Activated CD8-positive, alpha-beta memory T cell treated with anti-CD3 and anti-CD28 coated beads, Interleukin-2, amount 50 U/mL, for 1 hour (primary cell): ENCODE data around the gene THBS2.
"Not testable (repeated sequence)": the region's sequence is repeated elsewhere in the genome, so short reads cannot be mapped to it uniquely, and the experiment has no call there.

Experiments
- DNase-seq: peaks from one replicate; pipeline ENCODE4 v3.0.0-alpha.2; 2020; ENCODE audit errors: extremely low read depth

Gene THBS2

DNA sequence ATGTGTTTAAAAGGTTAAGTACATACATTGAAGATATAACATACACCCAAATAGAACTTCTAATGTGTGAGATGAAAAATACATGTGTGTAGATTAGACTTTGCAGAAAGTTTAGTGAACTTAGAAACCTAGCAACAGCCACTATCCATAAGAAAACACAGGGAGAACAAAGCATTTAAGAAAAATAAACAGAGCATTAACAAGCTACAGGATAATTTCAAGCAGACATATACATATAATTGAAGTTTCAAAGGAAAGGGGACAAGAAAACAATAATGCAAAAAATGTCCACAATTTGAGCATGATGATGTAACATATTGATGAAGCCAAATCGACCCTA, 18.2 kb upstream of the THBS2 start:
- DNase-seq, result no peak

DNA sequence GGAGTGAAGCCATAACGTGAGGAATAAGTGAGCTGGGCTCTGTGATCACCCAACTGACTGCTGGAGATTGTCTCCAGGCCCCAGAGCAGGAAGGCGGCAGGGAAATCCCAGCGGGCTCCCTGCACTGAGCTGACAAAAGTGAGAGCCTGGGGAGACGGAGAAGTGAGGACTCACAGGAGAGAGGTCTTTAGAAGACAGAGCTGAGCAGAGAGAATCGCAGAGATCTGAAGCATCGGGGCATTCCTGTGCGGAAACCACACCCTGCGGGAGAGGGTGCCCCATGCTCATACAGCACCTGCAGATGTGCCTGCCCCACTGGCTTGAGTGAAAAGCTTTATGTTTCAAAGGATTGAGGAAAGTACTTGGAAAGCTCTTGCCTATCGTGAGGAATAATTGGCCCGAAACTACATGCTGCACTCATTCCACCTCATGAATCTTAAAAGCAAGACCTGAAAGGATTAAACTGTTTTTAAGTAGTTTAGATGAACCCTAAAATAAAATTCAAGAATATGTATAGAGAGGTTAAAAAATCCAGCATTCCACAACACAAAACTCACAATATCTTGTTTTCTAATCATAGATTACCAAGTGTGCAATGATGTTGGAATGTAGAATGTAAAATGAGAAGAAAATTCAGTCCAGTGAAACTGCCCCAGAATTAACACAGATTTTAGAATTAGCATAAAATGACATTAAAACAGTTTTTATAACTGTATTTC, 17.7 kb upstream of the THBS2 start:
- no peak for DNase-seq

DNA sequence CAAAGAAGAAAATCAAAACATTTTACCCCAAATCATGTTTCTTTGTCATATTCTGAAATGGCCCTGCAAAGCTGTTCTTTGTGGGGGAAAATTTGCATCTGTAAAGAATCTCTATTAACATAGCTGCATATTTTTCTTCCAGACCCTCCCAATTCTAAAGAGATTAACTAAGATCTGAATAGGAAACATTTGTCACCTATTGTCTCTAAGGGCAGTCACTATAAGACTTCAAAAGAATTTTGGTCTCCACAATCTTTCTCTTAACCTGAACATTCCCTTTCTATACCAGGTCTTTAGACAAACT, 16.4 kb upstream of the THBS2 start:
- not testable (repeated sequence) for DNase-seq

DNA sequence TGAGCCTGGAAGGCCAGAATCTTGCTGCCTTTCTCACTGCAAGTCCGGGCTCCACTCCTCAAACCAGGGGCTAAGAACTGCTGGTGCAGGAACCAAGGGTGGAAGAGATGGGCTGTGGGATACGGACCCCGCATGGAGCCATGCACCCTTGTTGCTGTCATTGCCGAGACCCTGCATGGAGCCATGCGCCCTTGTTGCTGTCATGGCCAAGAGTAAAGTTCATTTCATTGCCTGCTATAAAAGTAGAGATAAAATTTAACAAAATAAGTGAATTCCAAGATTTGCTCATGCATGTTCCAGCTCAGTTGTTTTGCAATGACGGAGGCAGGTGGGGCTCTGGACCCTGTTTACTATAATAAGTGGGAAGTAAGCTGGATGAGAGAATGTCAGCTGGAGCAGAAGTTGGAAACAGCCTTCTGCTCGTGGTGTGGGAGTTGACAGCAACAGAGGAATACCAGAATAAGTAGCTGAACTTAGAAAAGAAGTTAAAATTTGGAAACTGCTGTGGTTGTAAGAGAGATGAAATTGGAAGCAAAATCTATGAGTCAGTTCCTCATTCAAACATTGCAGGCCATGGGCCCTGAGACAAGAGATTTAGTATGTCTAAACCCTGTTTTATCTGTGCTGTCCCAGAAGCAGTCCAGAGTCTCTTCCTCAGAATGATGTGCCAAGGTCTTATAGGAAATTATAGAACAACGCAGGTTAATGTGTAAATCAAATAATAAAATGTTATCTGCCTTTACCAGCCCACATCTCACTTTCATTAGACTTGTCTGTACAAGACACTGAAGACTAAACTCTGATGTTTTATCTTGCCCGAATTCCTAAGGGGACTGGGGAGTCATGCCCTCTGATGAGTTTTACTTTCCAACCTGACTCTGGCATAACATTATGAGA, 15.8 kb upstream of the THBS2 start:
- DNase-seq, result no peak

DNA sequence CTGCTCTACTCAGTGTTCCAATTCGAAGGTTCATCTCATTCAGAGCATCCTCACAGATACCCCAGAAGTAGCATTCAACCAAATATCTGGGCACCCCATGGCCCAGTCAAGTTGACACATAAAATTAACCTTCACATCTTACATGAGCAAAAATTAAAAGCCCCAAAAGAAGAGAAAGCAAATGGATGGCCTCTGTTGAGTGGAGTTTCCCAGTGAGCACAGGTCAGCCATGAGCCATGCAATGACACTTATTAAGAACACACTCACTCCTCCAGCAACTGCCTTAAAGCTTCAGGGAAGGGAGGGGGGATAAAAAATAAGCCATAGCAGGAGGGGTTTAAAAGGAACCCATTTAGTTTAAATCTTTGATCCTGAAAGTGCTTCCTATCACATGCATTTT, 14.6 kb upstream of the THBS2 start:
- DNase-seq, result no peak

DNA sequence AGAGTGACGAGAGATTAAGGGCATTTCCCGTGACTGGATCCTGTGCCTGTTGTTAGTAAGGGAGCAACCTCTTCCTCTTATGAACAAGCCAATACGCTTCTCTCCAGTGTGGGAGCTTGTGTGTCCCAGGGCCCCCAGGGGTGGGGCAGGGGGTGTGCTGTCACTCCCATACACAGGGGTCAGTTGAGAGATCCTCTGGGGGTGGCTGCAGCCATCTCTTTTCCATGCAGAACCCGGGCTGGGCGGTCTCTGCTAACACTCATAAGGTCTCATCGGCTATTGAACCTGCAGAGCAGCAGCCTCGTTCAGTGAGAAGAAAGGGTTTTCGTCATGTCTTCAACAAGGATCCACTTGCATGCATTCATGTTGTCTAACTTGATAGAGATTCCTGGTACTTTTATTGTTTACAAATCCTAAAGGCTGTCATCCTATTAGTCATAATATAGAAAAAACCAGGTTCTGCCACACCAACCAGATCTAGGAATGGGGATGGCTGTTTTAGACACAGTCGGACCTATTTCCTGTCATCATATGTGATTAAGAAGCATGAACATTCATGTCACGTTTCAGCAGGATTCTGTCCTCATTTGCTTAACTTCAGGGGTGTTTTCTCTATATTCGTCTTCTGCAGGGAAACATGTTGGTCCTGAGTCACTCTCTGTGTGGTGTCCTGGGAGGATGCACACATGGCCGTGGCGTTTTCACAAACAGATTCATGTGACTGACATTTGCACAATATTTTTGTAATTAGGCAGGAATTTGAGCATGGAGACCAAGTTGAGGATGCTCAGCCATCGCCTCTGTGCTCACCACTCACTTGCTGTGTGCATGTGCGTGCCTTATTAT, 13.3 kb upstream of the THBS2 start:
- no peak for DNase-seq

DNA sequence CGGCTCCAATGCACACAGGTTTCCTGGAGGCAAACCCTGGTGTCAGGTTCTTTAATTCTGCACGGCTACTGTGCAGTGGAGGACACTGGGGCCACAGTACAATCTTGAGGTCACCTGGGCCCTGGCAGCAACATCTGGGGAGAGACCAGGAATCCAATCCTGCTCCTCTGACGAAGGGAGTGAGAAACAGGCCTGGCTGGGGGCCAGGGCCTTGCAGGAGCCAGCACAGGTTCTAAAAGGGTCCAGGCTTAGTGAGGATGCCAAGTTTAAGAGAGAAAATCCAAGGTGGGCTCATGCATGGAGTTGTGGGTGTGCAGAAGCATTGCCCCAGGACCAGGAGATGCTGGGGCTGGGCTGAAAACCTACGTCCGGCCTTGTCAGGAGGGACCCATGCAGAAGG, 12.6 kb upstream of the THBS2 start:
- no peak for DNase-seq

DNA sequence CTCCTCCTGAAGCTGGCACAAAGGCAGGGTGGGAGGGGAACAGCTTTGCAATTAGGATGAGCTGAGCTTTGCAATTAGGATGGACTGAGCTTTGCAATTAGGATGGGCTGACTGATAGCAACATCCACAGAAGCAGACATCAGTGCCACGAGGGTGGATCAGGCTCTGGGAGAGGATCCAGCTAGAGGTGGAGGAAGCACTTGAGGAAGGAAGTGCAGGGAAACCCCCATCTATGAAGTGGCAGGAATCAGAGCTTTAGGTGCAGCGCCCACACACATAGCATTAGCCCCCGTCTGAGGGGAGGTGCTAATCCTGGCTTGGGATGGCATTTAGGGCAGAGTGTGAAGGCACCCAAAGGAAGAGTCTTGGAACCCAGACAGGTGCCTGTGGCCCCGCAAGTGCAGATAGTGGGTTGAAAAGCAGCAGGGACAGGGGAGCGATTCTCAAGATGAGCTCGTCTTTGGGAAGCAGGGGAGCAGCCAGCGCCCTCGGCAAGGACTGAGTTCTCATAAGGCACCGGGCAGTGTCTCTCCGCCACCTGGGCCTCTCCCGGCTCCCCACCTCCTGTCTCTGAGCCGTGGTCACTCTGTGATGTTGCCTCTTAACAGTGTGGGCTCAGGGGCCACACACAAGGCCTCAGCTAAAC, 12.0 kb upstream of the THBS2 start:
- DNase-seq, result no peak

DNA sequence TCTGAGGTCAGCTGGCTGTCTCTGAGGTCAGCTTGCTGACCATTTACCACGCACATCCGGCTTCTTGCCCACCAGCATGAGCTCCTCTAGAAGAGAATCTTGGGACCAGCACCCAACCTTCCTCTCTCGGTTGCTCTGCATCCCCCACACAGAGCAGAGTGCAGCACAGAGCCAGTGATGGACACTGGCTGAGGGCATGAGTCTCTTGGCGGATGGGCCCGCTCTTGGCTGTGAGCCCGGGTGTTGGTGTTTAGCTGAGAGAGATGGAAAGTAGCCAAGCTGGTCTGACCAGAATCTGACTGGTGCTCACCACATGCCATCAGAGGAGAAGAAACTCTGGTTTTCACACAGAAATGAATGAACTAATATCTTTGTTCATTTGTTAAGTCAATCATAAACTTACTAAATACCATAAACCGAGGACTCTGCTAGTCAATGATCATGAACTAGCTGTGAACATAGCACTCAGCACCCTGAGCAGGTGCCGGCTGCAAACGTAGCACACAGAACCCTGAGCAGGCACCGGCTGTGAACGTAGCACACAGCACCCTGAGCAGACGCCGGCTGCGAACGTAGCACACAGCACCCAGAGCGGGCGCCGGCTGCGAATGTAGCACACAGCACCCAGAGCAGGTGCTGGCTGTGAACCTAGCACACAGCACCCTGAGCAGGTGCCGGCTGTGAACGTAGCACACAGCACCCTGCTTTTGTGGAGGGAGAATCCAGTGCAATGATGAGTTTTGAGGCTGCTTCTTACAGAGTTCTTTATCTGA, 10.4 kb upstream of the THBS2 start:
- DNase-seq, result no peak

DNA sequence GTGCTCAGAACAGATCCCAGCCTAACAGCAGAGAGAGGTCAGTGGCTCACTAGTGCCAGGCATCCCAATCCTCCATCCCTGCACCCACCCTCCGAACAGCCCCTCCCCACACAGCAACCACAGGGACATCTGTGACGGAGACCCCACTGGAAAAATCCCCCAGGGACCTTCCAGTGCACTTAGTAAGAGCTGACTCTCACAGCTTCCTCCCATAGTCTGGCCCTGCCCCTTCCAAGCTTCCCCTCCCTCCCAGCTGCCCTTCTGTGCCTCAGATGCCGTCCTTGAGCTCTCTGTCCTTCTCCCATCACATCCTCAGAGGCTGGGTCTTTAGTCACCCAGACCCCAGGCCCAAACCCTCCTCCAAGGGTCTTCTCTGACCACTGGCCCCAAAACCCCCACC, 9.7 kb upstream of the THBS2 start:
- no peak for DNase-seq

DNA sequence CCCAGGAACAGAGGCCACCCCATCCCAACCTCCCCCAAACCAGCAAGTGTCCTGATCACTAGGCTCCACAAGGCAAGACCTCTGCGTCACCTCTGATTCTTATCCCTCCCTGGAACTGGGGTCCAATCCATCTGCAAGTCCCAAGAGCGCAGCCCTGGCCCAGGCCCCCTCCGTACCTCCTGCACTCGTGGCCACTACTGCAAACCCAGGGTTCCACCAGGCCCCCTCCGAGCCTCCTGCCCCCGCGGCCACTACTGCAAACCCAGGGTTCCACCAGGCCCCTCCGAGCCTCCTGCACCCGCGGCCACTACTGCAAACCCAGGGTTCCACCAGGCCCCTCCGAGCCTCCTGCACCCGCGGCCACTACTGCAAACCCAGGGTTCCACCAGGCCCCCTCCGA, 9.0 kb upstream of the THBS2 start:
- not testable (repeated sequence) for DNase-seq

DNA sequence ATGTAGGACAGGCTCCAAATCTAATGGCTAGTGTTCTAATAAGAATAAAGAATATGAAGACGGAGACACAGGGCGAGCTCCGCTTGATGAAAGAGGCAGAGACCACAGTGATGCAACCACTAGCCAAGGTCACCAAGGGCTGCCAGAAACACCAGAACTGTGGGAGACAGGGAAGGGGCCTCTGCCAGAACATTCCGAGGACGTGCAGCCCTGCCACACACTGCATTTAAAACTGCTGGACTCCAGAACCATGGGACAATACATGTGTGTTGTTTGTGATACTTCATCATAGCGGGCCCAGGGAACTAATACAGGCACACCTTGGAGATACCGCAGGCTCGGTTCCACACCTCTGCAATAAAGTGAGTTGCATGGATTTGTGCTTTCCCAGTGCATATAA, 2.9 kb upstream of the THBS2 start:
- DNase-seq, result no peak

DNA sequence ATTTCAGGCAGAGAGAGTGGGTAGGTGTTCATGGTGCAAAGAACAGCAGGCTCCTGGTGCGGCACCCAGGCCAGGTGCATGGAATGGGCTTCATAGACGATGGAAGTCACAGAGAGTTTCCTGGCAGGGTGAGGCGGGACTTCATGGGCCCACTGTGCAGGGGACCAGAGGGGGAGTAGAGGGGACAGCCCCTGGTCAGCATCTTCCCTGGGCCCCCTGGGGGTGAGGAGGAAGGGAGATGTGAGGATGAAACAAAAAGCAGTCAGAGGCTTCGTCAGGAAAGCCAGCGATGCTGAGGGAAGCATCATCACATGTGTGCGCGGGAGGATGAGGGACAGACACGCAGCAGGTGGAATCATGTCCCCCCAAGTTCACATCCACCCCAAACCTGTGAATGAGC, 2.4 kb upstream of the THBS2 start:
- no peak for DNase-seq

DNA sequence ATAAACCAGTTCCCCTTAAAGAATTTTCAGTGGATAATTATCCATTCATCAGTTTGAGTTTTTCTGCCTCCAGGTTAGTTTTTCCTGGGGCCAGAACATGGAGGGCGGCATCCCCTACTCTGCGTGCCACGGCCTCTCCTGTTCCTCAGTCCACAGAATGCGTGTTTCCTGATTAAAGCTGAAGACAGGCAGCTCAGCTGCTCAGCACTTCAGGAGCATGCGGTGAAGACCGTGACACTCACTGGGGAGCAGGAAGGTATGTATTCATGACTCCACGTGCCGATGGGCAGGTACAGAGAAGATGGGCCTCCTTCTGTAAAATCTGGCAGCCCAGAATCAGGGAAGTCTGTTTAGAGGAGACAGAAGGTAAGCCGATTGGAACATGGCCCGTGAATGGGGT, 2.0 kb upstream of the THBS2 start:
- no peak for DNase-seq

DNA sequence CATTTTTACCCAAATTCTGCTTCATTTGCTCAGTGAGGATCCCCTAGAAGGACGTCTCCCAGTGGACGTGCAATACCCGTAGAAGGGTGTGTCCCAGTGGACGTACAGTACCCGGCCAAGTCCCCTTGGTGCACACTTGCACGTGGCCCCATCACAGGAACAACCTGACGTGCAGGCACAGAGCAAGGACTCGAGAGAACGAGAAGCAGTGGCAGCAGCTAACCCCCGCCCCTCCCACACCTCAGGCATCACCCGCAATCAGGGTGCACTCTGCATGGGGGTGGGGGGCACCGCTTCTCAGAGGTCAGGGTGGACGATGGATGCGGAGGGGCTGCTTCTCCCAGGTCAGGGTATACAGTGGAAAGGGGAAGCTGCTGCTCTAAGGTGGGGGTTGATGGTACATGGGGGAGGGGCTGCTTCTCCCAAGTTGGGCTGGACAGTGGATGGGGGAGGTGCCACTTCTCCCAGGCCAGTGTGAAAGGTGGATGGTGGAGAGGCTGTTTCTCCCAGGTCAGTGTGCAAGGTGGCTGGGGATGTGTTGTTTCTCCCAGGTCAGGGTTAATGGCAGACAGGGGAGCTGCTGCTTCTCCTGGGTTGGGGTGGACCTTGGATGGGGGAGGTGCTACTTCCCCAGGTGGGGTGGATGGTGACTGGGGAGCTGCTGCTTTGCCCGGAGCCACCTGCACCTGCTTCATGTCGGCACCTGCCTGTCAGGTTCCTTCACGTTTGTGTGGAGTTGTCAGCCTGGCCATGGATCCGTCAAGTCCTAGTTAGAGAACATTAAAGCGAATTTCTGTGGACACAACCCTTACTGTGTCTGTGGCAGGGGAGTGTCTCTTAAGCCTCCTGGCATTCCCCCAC, 1.0 kb upstream of the THBS2 start:
- no peak for DNase-seq

DNA sequence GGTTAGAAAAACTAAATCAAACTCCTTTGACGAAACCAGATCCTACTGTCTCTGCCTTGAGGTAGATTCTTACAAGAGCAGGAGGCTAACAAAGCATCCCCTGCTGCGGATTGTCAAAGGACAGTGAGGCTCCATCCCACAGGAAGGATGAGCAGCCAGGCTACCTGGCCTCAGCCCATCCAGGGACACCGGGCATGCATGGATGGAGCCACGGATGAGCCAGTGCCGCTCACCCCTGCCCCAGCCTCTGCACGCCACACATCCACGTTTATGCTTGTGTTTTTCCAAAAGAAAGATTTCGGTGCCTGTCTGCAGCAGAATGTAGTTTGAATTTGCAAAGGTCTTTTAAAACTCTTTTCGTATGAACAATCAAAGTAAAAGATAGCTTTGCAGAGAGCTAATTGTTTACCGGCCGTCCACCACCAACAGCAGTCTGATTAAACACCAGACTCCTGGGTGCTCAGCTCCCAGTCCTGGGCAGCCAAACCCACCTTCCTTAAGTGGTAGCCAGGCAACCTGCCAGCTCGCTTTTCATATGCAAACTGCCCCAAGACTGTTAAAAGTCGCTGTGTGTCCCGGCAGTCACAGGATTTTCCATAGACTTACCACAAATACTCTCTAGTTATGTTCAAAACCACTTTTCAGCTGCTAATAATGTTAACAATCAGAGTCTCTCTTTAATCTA, 999 bp downstream of the THBS2 start:
- no peak for DNase-seq

DNA sequence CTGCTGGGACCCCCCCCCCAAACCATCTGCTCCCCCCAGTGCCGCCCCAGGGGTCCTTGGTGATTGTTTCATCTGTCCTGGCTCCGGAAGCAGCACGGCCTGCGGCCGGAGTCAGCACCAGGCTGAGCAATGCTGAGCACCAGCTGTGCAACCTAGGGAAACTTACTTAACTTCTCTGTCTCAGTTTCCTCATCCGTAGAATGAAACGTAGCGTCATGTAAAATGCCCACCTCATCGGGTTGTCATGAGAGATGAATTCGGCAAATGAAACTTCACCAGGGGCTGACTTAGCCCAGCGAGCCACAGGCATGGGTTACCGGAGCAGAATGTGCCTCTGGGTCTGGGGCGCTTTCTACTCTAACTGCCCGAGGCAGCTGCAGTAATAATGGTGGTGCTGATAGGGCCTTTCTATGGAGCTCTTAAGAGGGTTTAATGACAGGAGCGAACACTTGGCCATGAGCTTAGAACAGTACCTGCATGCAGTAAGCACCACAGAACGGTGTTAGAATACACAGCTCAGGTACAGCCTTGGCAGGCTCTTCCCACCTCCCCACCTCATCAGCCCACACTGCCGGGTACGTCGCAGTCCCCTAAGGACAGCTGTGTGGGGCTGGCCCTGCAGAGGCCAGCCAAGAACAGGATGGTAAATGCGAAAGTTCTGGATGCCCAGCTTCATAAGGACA, 1.7 kb downstream of the THBS2 start:
- no peak for DNase-seq

DNA sequence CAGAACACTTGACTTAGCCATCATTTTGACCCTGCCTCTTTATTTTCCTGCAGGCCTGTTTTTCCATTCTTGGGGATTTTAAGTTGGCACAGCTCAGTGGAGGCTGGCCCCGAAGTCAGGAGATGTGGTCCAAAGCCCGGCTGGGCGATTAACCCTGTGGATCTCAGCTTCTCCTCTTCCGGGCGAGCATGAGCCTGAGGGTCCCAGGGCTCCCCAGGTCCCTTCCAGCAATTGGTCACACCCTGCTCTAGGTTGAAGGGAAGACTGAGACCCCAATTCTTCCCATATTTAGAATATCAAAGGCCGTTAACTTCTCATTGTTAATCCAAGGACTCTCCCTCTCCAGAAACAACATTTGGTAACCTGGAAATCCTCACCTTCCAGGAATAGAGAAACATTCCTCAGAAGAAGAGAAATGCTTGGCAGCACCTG, 2.3 kb downstream of the THBS2 start:
- DNase-seq, result no peak

DNA sequence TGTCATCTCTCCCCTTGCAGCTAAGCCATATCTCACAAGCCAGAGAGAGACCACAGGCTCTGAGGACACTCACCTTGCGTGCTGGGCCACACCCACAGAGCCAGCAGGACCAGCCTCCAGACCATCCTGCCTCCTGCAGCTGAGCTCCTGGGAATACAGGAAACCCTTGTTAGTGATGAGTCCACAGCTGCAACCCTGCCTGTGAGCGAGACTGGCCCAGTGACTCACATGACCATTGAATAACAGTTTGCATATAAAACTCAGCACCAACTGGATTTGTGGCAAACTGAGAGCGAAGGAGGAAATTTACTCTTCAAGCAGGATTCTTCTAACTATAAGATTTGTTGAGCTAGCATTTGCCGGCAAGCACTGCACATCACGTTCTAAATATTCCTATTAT, 3.0 kb downstream of the THBS2 start:
- DNase-seq, result no peak
